ENCODE results near the gene HTRA2. TPM values are rescaled to one million over a fixed set of nuclear protein-coding genes. Genes with fewer than 3 reads are reported as not detected.

HTRA2 gene
- total RNA-seq, 1 donor from 2014 or later = 24.2 TPM

- H3K27ac Mint-ChIP-seq (ENCODE audit: unreplicated experiment) = peak within 1 kb of the TSS; percentile 100
- DNase-seq (ENCODE audit: low spot score) = no peak
- peak; percentile 72 for TF ChIP-seq CTCF (IDR thresholded peaks at IDR 0.05)
- peaks cover 14% of the 10 kb centered on the region for H3K36me3 Mint-ChIP-seq (ENCODE audit: low read depth)
- peak within 1 kb of the TSS; percentile 100 for H3K4me3 Mint-ChIP-seq (ENCODE audit: unreplicated experiment)
- no peaks in the 10 kb centered on the region for H3K9me3 Mint-ChIP-seq (ENCODE audit: low read depth)
- peaks cover 52% of the 10 kb centered on the region for H3K4me1 Mint-ChIP-seq (ENCODE audit: low read depth)
- H3K27me3 Mint-ChIP-seq (ENCODE audit: low read depth) = peaks cover 28% of the 10 kb centered on the region
Observed at GRCh38 chr2:74507145-74507925, 22.4 kb upstream of the HTRA2 start, which contains the start of gene PCGF1. Gene PCGF1 (minus strand): TSS chr2:74507695. CDS start chr2:74507668, 27 bp downstream.

GRCh38 chr2:74507926-74508520 is 21.7 kb upstream of the HTRA2 start:
- no peaks in the 10 kb centered on the region for H3K9me3 Mint-ChIP-seq (ENCODE audit: low read depth)
- peak overlapping the region; percentile 100 for H3K4me3 Mint-ChIP-seq (ENCODE audit: unreplicated experiment)
- no peak for DNase-seq (ENCODE audit: low spot score)
- peaks cover 47% of the 10 kb centered on the region for H3K4me1 Mint-ChIP-seq (ENCODE audit: low read depth)
- no peak for TF ChIP-seq CTCF (IDR thresholded peaks at IDR 0.05)
- peak overlapping the region; percentile 100 for H3K27ac Mint-ChIP-seq (ENCODE audit: unreplicated experiment)
- peaks cover 14% of the 10 kb centered on the region for H3K36me3 Mint-ChIP-seq (ENCODE audit: low read depth)
- H3K27me3 Mint-ChIP-seq (ENCODE audit: low read depth) = peaks cover 34% of the 10 kb centered on the region

GRCh38 chr2:74510272-74510671 is 19.5 kb upstream of the HTRA2 start:
- TF ChIP-seq CTCF (IDR thresholded peaks at IDR 0.05) = no peak
- Mint-ChIP-seq H3K4me1 (ENCODE audit: low read depth) (peaks cover 28% of the 10 kb centered on the region), H3K27ac (ENCODE audit: unreplicated experiment) (no peak overlapping the region), H3K36me3 (ENCODE audit: low read depth) (peaks cover 6% of the 10 kb centered on the region), H3K27me3 (ENCODE audit: low read depth) (peaks cover 45% of the 10 kb centered on the region), H3K4me3 (ENCODE audit: unreplicated experiment) (no peak overlapping the region), H3K9me3 (ENCODE audit: low read depth) (no peaks in the 10 kb centered on the region)
- DNase-seq (ENCODE audit: low spot score) = no peak

- DNase-seq (ENCODE audit: low spot score) = no peak
- Mint-ChIP-seq H3K27ac (ENCODE audit: unreplicated experiment) (no peak overlapping the region), H3K36me3 (ENCODE audit: low read depth) (peaks cover 6% of the 10 kb centered on the region), H3K9me3 (ENCODE audit: low read depth) (no peaks in the 10 kb centered on the region), H3K27me3 (ENCODE audit: low read depth) (peaks cover 48% of the 10 kb centered on the region), H3K4me3 (ENCODE audit: unreplicated experiment) (no peak overlapping the region), H3K4me1 (ENCODE audit: low read depth) (peaks cover 21% of the 10 kb centered on the region)
- no peak for TF ChIP-seq CTCF (IDR thresholded peaks at IDR 0.05)
Observed at GRCh38 chr2:74511104-74511989, 18.4 kb upstream of the HTRA2 start.
